Measurements from ENCODE around the gene ZMAT5. TPM values are rescaled to one million over a fixed set of nuclear protein-coding genes. Genes with fewer than 3 reads are reported as not detected.

ZMAT5 gene
- total RNA-seq, 1 donor from 2014 or later: 18.8 TPM

DNA sequence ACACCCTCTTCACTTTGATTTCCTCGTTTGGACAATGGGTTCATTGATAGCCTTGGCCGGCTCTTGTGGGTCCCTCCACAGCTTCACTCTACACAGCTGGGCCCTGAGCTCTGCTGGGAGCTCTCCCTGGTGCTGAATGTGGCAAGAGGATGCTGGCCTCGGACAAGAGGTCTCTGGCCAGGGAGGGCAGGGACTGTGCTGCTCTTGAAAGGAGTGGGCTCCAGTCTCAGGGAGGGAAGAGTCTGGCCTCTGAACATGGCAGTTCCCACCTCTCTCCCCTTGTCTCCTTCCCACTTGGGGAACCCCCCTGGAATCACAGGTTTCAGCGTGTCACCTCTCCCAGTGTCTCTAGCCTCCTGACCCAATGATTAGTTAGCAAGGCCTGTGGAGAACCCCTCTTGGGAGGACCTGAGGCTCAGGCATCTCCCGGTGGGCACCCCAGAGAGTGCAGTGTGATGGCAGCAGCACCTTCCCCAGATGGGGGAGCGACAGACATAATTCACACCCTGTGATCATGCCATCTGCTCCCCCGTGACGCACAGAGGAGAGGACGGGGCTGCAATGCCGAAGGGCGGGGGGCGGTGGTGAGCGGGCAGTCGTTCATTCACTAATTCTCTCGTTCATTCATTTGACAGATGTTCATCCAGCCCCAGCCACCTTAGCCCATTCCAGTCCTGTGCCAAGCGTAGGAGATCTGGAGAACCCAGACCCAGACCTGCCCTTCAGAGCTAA is 49.8 kb downstream of the ZMAT5 start:
- peak overlapping the region; percentile 54 for H3K27ac Mint-ChIP-seq (ENCODE audit: unreplicated experiment)
- no peak for DNase-seq (ENCODE audit: low spot score)

GRCh38 chr22:29715705-29716104 is 51.1 kb downstream of the ZMAT5 start:
- Mint-ChIP-seq H3K4me3 (ENCODE audit: unreplicated experiment) (no peak overlapping the region), H3K27ac (ENCODE audit: unreplicated experiment) (no peak overlapping the region), H3K36me3 (ENCODE audit: low read depth) (no peaks in the 10 kb centered on the region), H3K27me3 (ENCODE audit: low read depth) (peaks cover 50% of the 10 kb centered on the region), H3K9me3 (ENCODE audit: low read depth) (peaks cover 2% of the 10 kb centered on the region), H3K4me1 (ENCODE audit: low read depth) (no peaks in the 10 kb centered on the region)
- no peak for DNase-seq (ENCODE audit: low spot score)
- no peak for TF ChIP-seq CTCF (IDR thresholded peaks at IDR 0.05)

More for the DNA sequence above, 49.8 kb downstream of the ZMAT5 start:
- Mint-ChIP-seq H3K9me3 (ENCODE audit: low read depth) (peaks cover 2% of the 10 kb centered on the region), H3K4me3 (ENCODE audit: unreplicated experiment) (no peak overlapping the region), H3K4me1 (ENCODE audit: low read depth) (no peaks in the 10 kb centered on the region), H3K27me3 (ENCODE audit: low read depth) (peaks cover 53% of the 10 kb centered on the region), H3K36me3 (ENCODE audit: low read depth) (no peaks in the 10 kb centered on the region)
- TF ChIP-seq CTCF (IDR thresholded peaks at IDR 0.05): no peak

DNA sequence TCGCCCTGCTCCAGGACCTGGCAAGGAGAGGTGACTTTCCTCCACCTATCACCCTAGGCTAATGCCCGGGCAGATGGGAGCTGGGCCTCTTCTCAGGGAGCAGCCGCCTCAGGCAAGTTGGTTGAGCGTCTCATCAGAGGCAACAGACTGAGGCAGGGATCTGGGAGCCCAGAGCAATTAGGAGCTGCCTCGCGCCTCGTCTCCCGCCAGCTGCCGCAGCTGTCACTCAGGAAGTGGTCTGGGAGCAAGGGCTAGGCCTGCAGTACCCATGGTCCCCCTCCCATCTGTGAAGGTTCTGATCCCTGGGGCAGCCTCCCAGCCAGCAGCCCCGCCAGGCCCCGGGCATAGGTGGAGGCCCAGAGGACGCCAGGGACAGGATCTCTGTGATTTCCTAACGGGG is 51.6 kb downstream of the ZMAT5 start:
- H3K27me3 Mint-ChIP-seq (ENCODE audit: low read depth): peaks cover 50% of the 10 kb centered on the region

DNA sequence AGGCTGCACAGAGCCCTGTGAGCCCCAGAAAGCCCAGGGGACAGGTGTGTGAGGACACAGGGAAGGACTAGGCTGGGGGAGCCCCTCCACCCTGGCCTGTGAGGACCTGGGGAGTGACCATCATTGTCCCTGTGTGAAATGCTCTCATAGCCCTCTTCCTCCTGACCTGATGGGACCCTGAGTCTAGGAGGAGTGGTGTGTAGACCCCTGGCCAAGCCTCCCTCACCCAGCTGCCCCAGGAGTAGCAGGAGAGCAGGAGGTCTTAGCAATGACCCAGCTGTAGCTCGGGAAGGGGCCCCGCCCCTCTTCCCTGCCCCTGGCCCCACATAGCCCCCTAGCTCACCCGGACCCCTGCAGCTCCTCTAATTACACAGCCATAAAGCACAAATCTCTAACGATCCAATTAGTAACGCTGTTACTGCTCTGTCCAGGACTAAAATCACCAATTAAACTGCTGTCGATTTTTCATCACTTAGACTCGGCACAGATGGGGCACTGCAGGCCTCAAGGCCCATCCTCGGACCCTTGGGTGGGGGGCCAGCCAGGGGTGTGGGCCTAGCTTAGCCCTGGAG is 53.6 kb downstream of the ZMAT5 start:
- no peak for DNase-seq (ENCODE audit: low spot score)
- Mint-ChIP-seq H3K4me1 (ENCODE audit: low read depth) (no peaks in the 10 kb centered on the region), H3K4me3 (ENCODE audit: unreplicated experiment) (no peak overlapping the region), H3K9me3 (ENCODE audit: low read depth) (peaks cover 2% of the 10 kb centered on the region), H3K36me3 (ENCODE audit: low read depth) (no peaks in the 10 kb centered on the region), H3K27me3 (ENCODE audit: low read depth) (peaks cover 39% of the 10 kb centered on the region), H3K27ac (ENCODE audit: unreplicated experiment) (no peak overlapping the region)
- no peak for TF ChIP-seq CTCF (IDR thresholded peaks at IDR 0.05)

More for the DNA sequence above, 51.6 kb downstream of the ZMAT5 start:
- Mint-ChIP-seq H3K9me3 (ENCODE audit: low read depth) (peaks cover 2% of the 10 kb centered on the region), H3K4me1 (ENCODE audit: low read depth) (no peaks in the 10 kb centered on the region), H3K27ac (ENCODE audit: unreplicated experiment) (no peak overlapping the region), H3K4me3 (ENCODE audit: unreplicated experiment) (no peak overlapping the region), H3K36me3 (ENCODE audit: low read depth) (no peaks in the 10 kb centered on the region)
- TF ChIP-seq CTCF (IDR thresholded peaks at IDR 0.05): no peak
- DNase-seq (ENCODE audit: low spot score): no peak

- Mint-ChIP-seq H3K36me3 (ENCODE audit: low read depth) (no peaks in the 10 kb centered on the region), H3K4me1 (ENCODE audit: low read depth) (no peaks in the 10 kb centered on the region), H3K4me3 (ENCODE audit: unreplicated experiment) (no peak overlapping the region), H3K27me3 (ENCODE audit: low read depth) (peaks cover 41% of the 10 kb centered on the region), H3K9me3 (ENCODE audit: low read depth) (peaks cover 2% of the 10 kb centered on the region), H3K27ac (ENCODE audit: unreplicated experiment) (no peak overlapping the region)
- no peak for TF ChIP-seq CTCF (IDR thresholded peaks at IDR 0.05)
- DNase-seq (ENCODE audit: low spot score): no peak
Measured at GRCh38 chr22:29712119-29712518, 54.7 kb downstream of the ZMAT5 start.
